ENCODE results near the gene CFAP161.

DNA sequence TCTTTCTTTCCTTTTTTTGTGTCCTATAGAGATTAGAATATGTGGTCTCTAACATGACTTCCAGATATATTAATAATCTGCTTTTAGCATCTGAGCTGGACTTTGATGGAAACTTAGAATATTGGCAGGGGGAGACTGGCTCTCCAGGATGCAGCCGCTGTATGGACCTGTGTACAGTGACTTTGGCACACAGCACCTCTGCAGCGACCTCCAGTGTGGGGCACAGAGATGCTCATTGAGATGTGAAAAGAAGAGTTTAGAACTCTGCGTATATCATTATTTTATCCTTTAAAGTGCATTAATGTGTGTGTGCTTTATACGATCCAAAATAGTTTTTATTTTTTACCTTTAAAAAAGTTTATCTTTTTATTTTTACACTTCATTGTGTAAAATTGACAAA, 18.3 kb downstream of the CFAP161 start:
- TF ChIP-seq POLR2A (IDR thresholded peaks at IDR 0.05), result no peak
- TF ChIP-seq, protein P1, sequence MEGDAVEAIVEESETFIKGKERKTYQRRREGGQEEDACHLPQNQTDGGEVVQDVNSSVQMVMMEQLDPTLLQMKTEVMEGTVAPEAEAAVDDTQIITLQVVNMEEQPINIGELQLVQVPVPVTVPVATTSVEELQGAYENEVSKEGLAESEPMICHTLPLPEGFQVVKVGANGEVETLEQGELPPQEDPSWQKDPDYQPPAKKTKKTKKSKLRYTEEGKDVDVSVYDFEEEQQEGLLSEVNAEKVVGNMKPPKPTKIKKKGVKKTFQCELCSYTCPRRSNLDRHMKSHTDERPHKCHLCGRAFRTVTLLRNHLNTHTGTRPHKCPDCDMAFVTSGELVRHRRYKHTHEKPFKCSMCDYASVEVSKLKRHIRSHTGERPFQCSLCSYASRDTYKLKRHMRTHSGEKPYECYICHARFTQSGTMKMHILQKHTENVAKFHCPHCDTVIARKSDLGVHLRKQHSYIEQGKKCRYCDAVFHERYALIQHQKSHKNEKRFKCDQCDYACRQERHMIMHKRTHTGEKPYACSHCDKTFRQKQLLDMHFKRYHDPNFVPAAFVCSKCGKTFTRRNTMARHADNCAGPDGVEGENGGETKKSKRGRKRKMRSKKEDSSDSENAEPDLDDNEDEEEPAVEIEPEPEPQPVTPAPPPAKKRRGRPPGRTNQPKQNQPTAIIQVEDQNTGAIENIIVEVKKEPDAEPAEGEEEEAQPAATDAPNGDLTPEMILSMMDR (IDR thresholded peaks at IDR 0.05), result no peak
